ENCODE measurements around the gene SHROOM3.

SHROOM3 gene

GRCh38 chr4:76821641-76822040 is 386.6 kb downstream of the SHROOM3 start:
- no peak for TF ChIP-seq PPARA (CRISPR knock-in tag; IDR thresholded peaks at IDR 0.05; ENCODE audit: borderline replicate concordance)
- no peak for TF ChIP-seq PATZ1 (CRISPR knock-in tag; IDR thresholded peaks at IDR 0.05; ENCODE audit: borderline replicate concordance)
- TF ChIP-seq ESRRG (CRISPR knock-in tag; IDR thresholded peaks at IDR 0.05) = no peak
- no peak for TF ChIP-seq GLIS3 (CRISPR knock-in tag; IDR thresholded peaks at IDR 0.05)
- TF ChIP-seq CSRNP3 (CRISPR knock-in tag; IDR thresholded peaks at IDR 0.05) = no peak
- no peak for TF ChIP-seq ZFP30 (CRISPR knock-in tag; IDR thresholded peaks at IDR 0.05)
- TF ChIP-seq BACH2 (CRISPR knock-in tag; IDR thresholded peaks at IDR 0.05; ENCODE audit: borderline replicate concordance) = no peak
- TF ChIP-seq TCF4 (CRISPR knock-in tag; IDR thresholded peaks at IDR 0.05; ENCODE audit: borderline replicate concordance) = no peak
- no peak for TF ChIP-seq ZNF565 (CRISPR knock-in tag; conservative IDR thresholded peaks at IDR 0.05; ENCODE audit: low read depth)
- TF ChIP-seq ZC3H10 (CRISPR knock-in tag; IDR thresholded peaks at IDR 0.05) = no peak
- no peak for TF ChIP-seq CSDC2 (CRISPR knock-in tag; IDR thresholded peaks at IDR 0.05)
- TF ChIP-seq TOX (CRISPR knock-in tag; IDR thresholded peaks at IDR 0.05; ENCODE audit: borderline replicate concordance) = no peak
- TF ChIP-seq POU6F1 (CRISPR knock-in tag; IDR thresholded peaks at IDR 0.05; ENCODE audit: borderline replicate concordance, low read depth) = no peak
- ATAC-seq = no peak

GRCh38 chr4:76822303-76822702 is 387.3 kb downstream of the SHROOM3 start:
- no peak for ATAC-seq
- TF ChIP-seq ESRRG (CRISPR knock-in tag; IDR thresholded peaks at IDR 0.05) = no peak
- no peak for TF ChIP-seq ZC3H10 (CRISPR knock-in tag; IDR thresholded peaks at IDR 0.05)
- TF ChIP-seq CSRNP3 (CRISPR knock-in tag; IDR thresholded peaks at IDR 0.05) = no peak
- TF ChIP-seq SNAI2 (CRISPR knock-in tag; IDR thresholded peaks at IDR 0.05) = no peak
- no peak for TF ChIP-seq RARB (CRISPR knock-in tag; IDR thresholded peaks at IDR 0.05)
- TF ChIP-seq ARNTL (CRISPR knock-in tag; IDR thresholded peaks at IDR 0.05; ENCODE audit: borderline replicate concordance, low read depth) = no peak
- TF ChIP-seq TOX (CRISPR knock-in tag; IDR thresholded peaks at IDR 0.05; ENCODE audit: borderline replicate concordance) = no peak
- TF ChIP-seq TSHZ2 (CRISPR knock-in tag; IDR thresholded peaks at IDR 0.05) = no peak
- TF ChIP-seq PPARA (CRISPR knock-in tag; IDR thresholded peaks at IDR 0.05; ENCODE audit: borderline replicate concordance) = no peak
- no peak for TF ChIP-seq TCF4 (CRISPR knock-in tag; IDR thresholded peaks at IDR 0.05; ENCODE audit: borderline replicate concordance)
- TF ChIP-seq GLIS3 (CRISPR knock-in tag; IDR thresholded peaks at IDR 0.05) = no peak
- no peak for TF ChIP-seq CREB5 (CRISPR knock-in tag; IDR thresholded peaks at IDR 0.05; ENCODE audit: low read depth)
- TF ChIP-seq ISL1 (CRISPR knock-in tag; IDR thresholded peaks at IDR 0.05) = no peak
- TF ChIP-seq OSR1 (CRISPR knock-in tag; IDR thresholded peaks at IDR 0.05) = no peak
- TF ChIP-seq BACH2 (CRISPR knock-in tag; IDR thresholded peaks at IDR 0.05; ENCODE audit: borderline replicate concordance) = no peak
- no peak for TF ChIP-seq ZNF70 (CRISPR knock-in tag; IDR thresholded peaks at IDR 0.05)
- TF ChIP-seq ZFP3 (CRISPR knock-in tag; IDR thresholded peaks at IDR 0.05) = no peak
